Medulla oblongata (tissue), 1 donor: ENCODE measurements around the gene RAPGEF2.

Experiments used
- DNase-seq: peaks from one replicate; pipeline ENCODE4 v3.0.0-alpha.2; 2015; ENCODE audit errors: extremely low spot score

Gene RAPGEF2

GRCh38 chr4:159278399-159278798 lies 175.5 kb downstream of the RAPGEF2 start:
- peak; percentile 52 for DNase-seq

- no peak for DNase-seq
Measured at GRCh38 chr4:159279084-159279483, 176.2 kb downstream of the RAPGEF2 start.

- no peak for DNase-seq
Measured at GRCh38 chr4:159280442-159281172, 177.7 kb downstream of the RAPGEF2 start.

- no peak for DNase-seq
Measured at GRCh38 chr4:159281771-159282170, 178.9 kb downstream of the RAPGEF2 start.

- DNase-seq, result no peak
Measured at GRCh38 chr4:159282329-159282728, 179.4 kb downstream of the RAPGEF2 start.

GRCh38 chr4:159282944-159283343 lies 180.1 kb downstream of the RAPGEF2 start:
- no peak for DNase-seq

- no peak for DNase-seq
Measured at GRCh38 chr4:159283696-159284095, 180.8 kb downstream of the RAPGEF2 start.

- no peak for DNase-seq
Measured at GRCh38 chr4:159284113-159284512, 181.2 kb downstream of the RAPGEF2 start.

GRCh38 chr4:159284733-159285132 lies 181.9 kb downstream of the RAPGEF2 start:
- DNase-seq, result no peak

- no peak for DNase-seq
Measured at GRCh38 chr4:159287767-159288166, 184.9 kb downstream of the RAPGEF2 start.

- DNase-seq, result no peak
Measured at GRCh38 chr4:159289682-159290081, 186.8 kb downstream of the RAPGEF2 start.

GRCh38 chr4:159290321-159291030 lies 187.6 kb downstream of the RAPGEF2 start:
- DNase-seq, result no peak

- DNase-seq, result no peak
Measured at GRCh38 chr4:159291176-159291575, 188.3 kb downstream of the RAPGEF2 start.

GRCh38 chr4:159292137-159292896 lies 189.4 kb downstream of the RAPGEF2 start:
- DNase-seq, result no peak

GRCh38 chr4:159293811-159294515 lies 191.1 kb downstream of the RAPGEF2 start:
- no peak for DNase-seq

- DNase-seq, result no peak
Measured at GRCh38 chr4:159296061-159296460, 193.2 kb downstream of the RAPGEF2 start.

GRCh38 chr4:159297091-159297490 lies 194.2 kb downstream of the RAPGEF2 start:
- DNase-seq, result no peak

GRCh38 chr4:159298502-159298901 lies 195.6 kb downstream of the RAPGEF2 start:
- DNase-seq, result no peak

GRCh38 chr4:159303435-159303834 lies 200.6 kb downstream of the RAPGEF2 start:
- DNase-seq, result no peak

GRCh38 chr4:159305129-159305528 lies 202.2 kb downstream of the RAPGEF2 start:
- DNase-seq, result no peak

- DNase-seq, result no peak
Measured at GRCh38 chr4:159307929-159308328, 205.1 kb downstream of the RAPGEF2 start.
